ENCODE data around the gene TMEM123.
A peak's percentile ranks its signal among the peaks of the same experiment; 100 is the strongest.

TMEM123 gene

GRCh38 chr11:102399189-102399588 lies 53.4 kb downstream of the TMEM123 start:
- DNase-seq (ENCODE audit: insufficient read length, low spot score) (no peak), FAIRE-seq (no peak)

GRCh38 chr11:102398297-102398696 lies 54.3 kb downstream of the TMEM123 start:
- FAIRE-seq (no peak), DNase-seq (ENCODE audit: insufficient read length, low spot score) (no peak)

DNA sequence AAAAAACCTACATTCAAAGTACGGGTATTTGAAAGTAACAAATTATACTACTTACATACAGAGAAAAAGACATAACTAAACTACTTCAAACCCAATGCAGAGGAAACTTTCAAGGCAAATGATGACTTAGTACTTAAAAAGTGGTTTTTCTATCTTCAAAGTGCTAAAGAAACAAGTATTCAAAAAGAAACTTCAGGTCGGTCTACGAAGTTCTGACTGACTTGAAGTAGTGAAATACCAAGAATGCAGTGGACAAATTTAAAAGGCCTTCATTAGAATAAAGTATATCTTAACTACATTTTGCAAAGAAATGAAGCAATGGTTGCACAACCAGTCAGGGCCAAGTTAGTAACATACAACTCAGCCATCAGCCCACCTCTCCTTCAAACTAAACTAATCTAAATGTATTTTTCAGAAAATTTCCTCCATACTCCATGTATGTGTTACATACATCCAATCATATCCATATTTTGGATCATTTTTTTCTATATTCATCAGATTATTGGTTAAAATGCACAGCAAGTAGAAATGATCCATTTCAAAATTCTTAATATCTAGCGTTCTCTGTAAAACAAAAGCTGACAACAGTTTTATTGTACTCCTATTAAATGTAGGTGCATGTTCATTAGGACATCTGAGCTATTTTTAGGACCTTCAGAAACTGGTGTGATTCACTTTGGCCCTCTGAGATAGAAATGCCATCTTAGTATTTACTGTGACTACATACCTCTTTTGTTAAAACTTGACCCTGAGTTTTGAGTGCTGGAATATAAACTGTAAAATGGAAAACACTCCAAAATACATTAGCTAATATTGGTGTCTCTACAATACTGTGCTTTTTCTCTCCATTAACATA lies 55.6 kb downstream of the TMEM123 start:
- peak; percentile 62 for FAIRE-seq
- no peak for DNase-seq (ENCODE audit: insufficient read length, low spot score)

- DNase-seq (ENCODE audit: insufficient read length, low spot score) (no peak), FAIRE-seq (no peak)
Observed at GRCh38 chr11:102395720-102396393, 56.7 kb downstream of the TMEM123 start.

DNA sequence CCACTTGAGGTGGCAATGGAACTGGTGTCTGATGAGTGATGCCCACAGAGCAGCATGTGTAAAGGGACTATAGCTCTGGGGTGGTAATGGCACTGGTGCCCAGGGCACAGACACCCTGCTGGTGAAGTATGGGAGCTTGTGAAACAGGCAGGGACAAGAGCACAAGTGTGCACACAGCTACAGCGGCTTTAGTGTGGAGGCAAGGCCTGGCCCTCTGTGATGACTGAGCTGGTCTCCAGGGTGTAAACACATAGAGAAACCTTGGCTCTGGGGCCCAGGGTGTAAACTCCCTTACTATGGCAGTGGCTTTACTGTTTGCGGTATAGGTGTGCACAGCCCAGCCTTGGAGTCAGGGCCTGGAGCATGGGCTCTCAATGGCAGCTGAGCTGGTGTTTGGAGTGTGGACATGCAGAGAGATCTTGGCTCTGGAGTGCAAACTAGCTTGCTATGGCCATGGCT lies 59.3 kb downstream of the TMEM123 start:
- FAIRE-seq: no peak
- no peak for DNase-seq (ENCODE audit: insufficient read length, low spot score)

DNA sequence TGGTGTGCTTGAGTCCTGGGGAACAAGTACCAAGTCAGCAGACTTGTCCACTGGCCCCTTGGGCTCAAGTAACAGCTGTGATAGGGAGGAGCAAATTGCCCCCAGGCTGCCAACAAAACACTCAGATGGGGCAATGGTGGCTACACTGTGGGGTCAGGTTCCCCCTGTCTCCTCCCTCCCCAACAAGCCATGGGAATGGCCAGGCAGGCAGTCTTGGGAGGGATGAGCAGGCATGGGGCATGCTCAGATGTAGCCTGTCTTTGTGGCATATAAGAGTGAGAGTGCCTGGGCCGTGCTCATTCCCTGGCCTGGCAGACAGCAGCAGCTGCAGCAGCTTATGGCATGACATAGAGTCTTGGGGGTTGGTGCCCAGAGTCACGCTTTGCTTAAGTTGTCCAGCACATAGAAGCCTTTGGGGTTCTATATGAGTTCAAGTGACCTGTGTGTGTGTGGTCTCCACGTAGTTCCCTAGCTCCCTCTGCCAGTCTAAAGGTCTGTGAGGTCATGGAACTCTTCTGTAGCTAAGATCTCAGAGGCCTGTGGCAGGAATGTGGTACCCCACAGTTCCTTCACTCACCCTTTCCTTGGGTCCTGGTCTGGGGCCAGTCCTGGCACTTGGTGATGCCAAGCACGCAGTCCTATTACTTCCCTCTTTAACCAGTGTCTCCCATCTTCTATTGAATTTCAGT lies 60.9 kb downstream of the TMEM123 start:
- FAIRE-seq (no peak), DNase-seq (ENCODE audit: insufficient read length, low spot score) (no peak)

- FAIRE-seq (peak; percentile 97), DNase-seq (ENCODE audit: insufficient read length, low spot score) (peak; percentile 32)
Observed at GRCh38 chr11:102390667-102391465, 61.7 kb downstream of the TMEM123 start.

GRCh38 chr11:102389253-102389652 lies 63.3 kb downstream of the TMEM123 start:
- DNase-seq (ENCODE audit: insufficient read length, low spot score): no peak
- FAIRE-seq: no peak

- no peak for DNase-seq (ENCODE audit: insufficient read length, low spot score)
- no peak for FAIRE-seq
Observed at GRCh38 chr11:102387043-102387781, 65.4 kb downstream of the TMEM123 start.

DNA sequence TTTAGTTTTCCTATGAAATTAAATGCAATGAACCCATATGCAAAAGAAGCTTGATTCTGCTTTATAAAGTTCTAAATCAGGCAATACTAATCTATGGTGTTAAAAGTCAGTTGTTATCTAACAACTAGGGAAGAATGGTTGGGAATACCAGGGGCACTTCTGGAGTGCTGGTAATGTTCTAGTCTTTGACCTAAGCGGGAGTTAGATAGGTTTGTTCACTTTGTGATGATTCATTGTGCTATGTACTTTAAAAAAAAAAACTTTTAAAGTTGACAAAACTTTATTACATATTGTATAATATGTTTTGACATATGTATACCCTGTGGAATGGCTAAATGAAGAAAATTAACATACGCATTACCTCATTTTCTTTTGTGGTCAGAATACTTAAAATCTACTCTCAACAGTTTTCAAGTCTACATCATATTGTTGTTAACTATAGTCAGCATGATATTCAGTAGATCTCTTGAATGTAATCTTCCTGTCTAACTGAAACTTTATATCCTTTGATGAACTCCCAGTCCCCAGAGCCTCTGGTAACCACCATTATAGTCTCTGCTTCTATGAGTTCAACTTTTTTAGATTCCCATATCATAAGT lies 66.3 kb downstream of the TMEM123 start:
- DNase-seq (ENCODE audit: insufficient read length, low spot score) (no peak), FAIRE-seq (no peak)

- DNase-seq (ENCODE audit: insufficient read length, low spot score): no peak
- no peak for FAIRE-seq
Observed at GRCh38 chr11:102385085-102386007, 67.2 kb downstream of the TMEM123 start.

DNA sequence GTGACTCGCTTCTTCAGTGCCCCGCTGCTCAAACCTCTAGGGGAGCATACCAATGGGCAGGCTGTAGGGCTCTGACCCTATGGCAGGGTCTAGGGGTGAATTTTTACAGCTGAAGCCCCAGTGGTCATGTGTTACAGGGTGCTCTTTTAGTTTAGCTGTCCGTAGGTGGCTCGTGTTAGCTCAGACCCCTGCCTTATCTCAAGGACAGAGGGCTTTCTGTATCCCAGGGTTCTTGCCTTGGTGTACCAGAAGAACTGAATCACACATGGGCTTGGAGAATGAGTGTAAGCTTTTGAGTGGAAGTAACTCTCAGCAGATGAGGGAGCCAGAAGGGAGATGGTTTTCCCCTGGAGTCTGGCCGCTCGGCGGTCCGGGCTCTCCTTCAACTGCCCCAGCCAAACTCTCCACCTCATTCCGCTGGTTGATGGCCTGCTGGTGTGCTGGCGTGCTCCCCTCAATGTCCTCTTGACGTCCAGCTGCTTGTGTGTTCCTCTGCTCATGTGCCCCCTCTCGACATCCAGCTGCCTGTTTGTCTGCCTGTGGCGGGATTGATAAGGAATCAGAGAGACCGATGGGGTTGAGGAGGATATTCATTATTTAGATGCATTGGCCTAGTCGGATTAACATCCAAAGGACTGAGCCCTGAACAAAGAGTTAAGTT lies 68.0 kb downstream of the TMEM123 start:
- FAIRE-seq (no peak), DNase-seq (ENCODE audit: insufficient read length, low spot score) (no peak)

DNA sequence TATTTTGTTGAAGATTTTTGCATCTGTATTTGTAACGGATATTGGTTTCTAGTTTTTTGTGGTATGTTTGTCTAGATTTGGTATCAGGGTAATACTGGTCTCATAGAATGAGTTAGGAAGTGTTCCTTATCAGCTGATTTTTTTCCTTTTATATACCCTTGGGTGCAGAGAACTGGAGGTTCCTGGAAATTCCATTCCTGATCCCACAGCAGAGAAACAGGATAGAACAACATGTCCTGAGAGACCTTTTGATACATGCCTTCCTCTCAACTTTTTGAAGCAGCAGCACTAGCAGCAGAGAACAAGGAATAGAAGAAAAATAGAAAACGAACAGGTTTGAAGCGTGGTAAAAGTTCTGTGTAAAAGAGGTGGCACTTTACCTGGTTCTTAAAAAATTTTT lies 68.7 kb downstream of the TMEM123 start:
- no peak for FAIRE-seq

DNA sequence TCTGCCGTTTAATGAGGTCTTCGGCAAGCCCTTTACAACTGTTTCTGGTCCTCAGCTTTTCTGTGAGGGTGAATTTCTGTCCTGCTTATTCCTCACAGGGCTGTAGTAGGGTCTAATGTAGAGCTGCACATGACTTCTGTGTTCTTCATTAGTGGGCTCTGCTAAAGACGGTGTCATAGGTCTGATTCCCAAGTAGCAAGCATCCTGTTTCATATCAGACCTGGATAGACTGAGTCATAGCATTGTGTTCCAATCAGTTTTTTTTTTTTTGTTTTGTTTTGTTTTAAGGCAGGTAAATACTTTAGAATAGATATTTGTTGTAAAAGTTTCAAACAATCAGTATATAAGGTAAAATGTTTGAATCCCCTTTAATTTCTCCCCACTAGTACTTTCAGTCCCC lies 70.2 kb downstream of the TMEM123 start:
- FAIRE-seq (no peak), DNase-seq (ENCODE audit: insufficient read length, low spot score) (no peak)

More for the DNA sequence above, 68.7 kb downstream of the TMEM123 start:
- DNase-seq (ENCODE audit: insufficient read length, low spot score): no peak

GRCh38 chr11:102378818-102379217 lies 73.7 kb downstream of the TMEM123 start:
- DNase-seq (ENCODE audit: insufficient read length, low spot score) (no peak), FAIRE-seq (no peak)

DNA sequence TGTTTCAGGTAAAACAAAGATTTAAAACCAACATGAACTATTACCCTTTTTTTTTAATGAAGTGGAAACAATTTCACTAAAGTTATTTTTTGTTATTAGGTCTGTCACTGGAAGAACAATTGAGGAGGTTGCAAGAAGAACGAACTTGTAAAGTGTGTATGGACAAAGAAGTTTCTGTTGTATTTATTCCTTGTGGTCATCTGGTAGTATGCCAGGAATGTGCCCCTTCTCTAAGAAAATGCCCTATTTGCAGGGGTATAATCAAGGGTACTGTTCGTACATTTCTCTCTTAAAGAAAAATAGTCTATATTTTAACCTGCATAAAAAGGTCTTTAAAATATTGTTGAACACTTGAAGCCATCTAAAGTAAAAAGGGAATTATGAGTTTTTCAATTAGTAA lies 74.7 kb downstream of the TMEM123 start:
- FAIRE-seq (no peak), DNase-seq (ENCODE audit: insufficient read length, low spot score) (no peak)

DNA sequence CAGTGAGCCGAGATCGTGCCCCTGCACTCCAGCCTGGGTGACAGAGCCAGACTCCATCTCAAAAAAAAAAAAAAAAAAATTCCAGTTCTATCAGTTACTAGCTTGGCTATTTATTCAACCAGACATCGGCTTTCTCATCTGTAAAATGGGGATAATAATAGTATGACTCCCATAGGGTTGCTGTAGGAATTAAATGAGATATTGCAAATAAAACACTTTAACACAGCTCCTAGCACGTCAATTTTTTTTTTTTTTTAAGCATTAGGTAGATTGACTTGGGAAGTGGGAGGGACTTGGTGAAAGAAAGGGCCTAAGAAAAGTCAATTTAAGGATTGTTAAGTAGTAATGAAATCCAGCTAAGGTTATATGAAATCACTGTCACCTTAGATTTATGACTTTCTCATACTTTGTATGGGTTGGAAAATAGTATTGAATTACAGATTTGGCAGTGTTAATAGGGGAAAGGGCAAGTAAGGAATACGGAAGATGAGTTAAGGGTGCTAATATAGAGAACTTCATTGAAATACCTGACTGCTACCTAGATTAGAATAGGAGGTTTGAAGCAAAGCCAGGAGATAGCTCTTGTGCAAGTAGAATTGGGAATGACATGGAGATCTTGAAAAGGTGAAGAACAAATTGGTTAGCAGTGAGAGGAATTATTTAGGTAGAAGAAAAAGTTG lies 76.7 kb downstream of the TMEM123 start:
- DNase-seq (ENCODE audit: insufficient read length, low spot score) (no peak), FAIRE-seq (peak; percentile 14)
